K562 (cell line): ENCODE data around the gene CAPN5. TPM values are rescaled to one million over a fixed set of nuclear protein-coding genes. Genes with fewer than 3 reads are reported as not detected.

Experiments
- ATAC-seq: fragments of 200-7000 bp; cut with Tn5 transposase; 3 replicates; pipeline ENCODE4 v1.9.1; 2020; ENCODE audit warnings: moderate library complexity
- BruUV-seq: library from RNA; stranded (reverse); fragments of 400-500 nt; replicated peaks from 2 replicates; lab custom pipeline; 2021; lab: Mats Ljungman, UMichigan
- CTCF ChIA-PET: fragments of 300-600 bp; formaldehyde crosslinking; extraction: SDS; loops from one replicate; lab custom pipeline; 2021; ENCODE audit warnings: low intra/inter-chr PET ratio; lab: Yijun Ruan, JAX
- POLR2A ChIA-PET: fragments of 300-600, 350-650 bp; sonication (Branson Sonifier 250); formaldehyde crosslinking; extraction: SDS; loops from one replicate; lab custom pipeline; 2021; ENCODE audit warnings: antibody characterized with exemption, inconsistent platforms; lab: Yijun Ruan, JAX
- DNase-seq, 4 experiments: peaks; one replicate each; pipeline versions ENCODE4 v3.0.0 to v3.0.0-alpha.2; 2011 to 2018; ENCODE audit warnings: low spot score in 3 of 4, mixed read lengths in 3 of 4; ENCODE audit errors: extremely low read depth in 1 of 4
- FAIRE-seq: peaks from 2 replicates; lab custom pipeline; 2011; peaks lifted over from hg19 to GRCh38; lab: Jason Lieb, UNC
- H2AFZ ChIP-seq: 2 replicates; pipeline ENCODE4 v1.6.0; 2011; ENCODE audit warnings: low read depth, low read length, control low read depth, inconsistent platforms
- H3K27ac ChIP-seq: fragments of 200-600 bp; 3 replicates; pipeline ENCODE4 v1.8.0; 2011; ENCODE audit warnings: low read depth, mild to moderate bottlenecking, control low read depth, inconsistent platforms, low read length, moderate library complexity, mixed read lengths; ENCODE audit errors: extremely low read depth
- H3K27me3 ChIP-seq, 2 experiments: fragments of 300-600 bp in 1 of 2; 2 replicates in 1 of 2; 3 replicates in 1 of 2; pipeline versions ENCODE4 v1.6.0 to v1.8.0; 2011; ENCODE audit warnings: inconsistent platforms in 2 of 2, low read length in 2 of 2, mild to moderate bottlenecking in 1 of 2, mixed read lengths in 1 of 2, moderate library complexity in 1 of 2; ENCODE audit not compliant: control insufficient read depth in 2 of 2, insufficient read depth in 2 of 2
- H3K36me3 ChIP-seq: fragments of 300-600 bp; 3 replicates; pipeline ENCODE4 v1.8.0; 2011; ENCODE audit warnings: mild to moderate bottlenecking, low read length, inconsistent platforms; ENCODE audit not compliant: control insufficient read depth, insufficient read depth
- H3K4me1 ChIP-seq, 2 experiments: fragments of 200-600 bp in 1 of 2; replicated peaks in 1 of 2; 2 replicates in 1 of 2; 3 replicates in 1 of 2; pipeline versions ENCODE4 v1.5.1 to v1.8.0; 2011; ENCODE audit warnings: inconsistent platforms in 2 of 2, low read length in 2 of 2, mild to moderate bottlenecking in 1 of 2, mixed read lengths in 1 of 2, moderate library complexity in 1 of 2; ENCODE audit not compliant: control insufficient read depth in 2 of 2, insufficient read depth in 2 of 2
- H3K4me2 ChIP-seq: 2 replicates; pipeline ENCODE4 v1.6.1; 2011; ENCODE audit warnings: low read length, control low read depth, inconsistent platforms, mixed read lengths; ENCODE audit not compliant: insufficient read depth
- H3K4me3 ChIP-seq: fragments of 200-600 bp; sonication (generic), shearing (Covaris generic); 2 replicates; pipeline ENCODE4 v1.5.1; 2016; ENCODE audit warnings: control low read depth, inconsistent platforms
- H3K79me2 ChIP-seq: fragments of 200-600 bp; 3 replicates; pipeline ENCODE4 v1.8.0; 2011; ENCODE audit warnings: low read length, inconsistent platforms; ENCODE audit not compliant: control insufficient read depth, insufficient read depth
- H3K9ac ChIP-seq, 2 experiments: 2 replicates each; pipeline versions ENCODE4 v1.6.0 to v1.6.1; 2011; ENCODE audit warnings: low read depth in 2 of 2, low read length in 2 of 2, control low read depth in 1 of 2, inconsistent platforms in 1 of 2, mild to moderate bottlenecking in 1 of 2, mixed read lengths in 1 of 2; ENCODE audit not compliant: insufficient read depth in 1 of 2
- H3K9me1 ChIP-seq: one replicate; pipeline ENCODE4 v1.6.0; 2011; ENCODE audit warnings: inconsistent platforms, mild to moderate bottlenecking, low read length, moderate library complexity; ENCODE audit not compliant: control insufficient read depth, insufficient read depth
- H3K9me3 ChIP-seq: replicated peaks from 2 replicates; pipeline ENCODE4 v1.5.1; 2011; ENCODE audit warnings: low read depth, low read length, inconsistent platforms; ENCODE audit not compliant: control insufficient read depth, insufficient read depth
- H4K20me1 ChIP-seq: replicated peaks from 2 replicates; pipeline ENCODE4 v1.6.1; 2011; ENCODE audit warnings: low read length, inconsistent platforms, mixed read lengths; ENCODE audit not compliant: control insufficient read depth, insufficient read depth
- CBX8 ChIP-seq: fragments of 200-600 bp; sonication (generic); IDR thresholded peaks from 2 replicates; pipeline ENCODE4 v1.6.1; 2012; ENCODE audit warnings: borderline replicate concordance, mixed run types, low read depth, mild to moderate bottlenecking, moderate library complexity, mixed read lengths, low read length, control low read depth, inconsistent platforms; ENCODE audit not compliant: poor library complexity, severe bottlenecking; ENCODE audit errors: extremely low read depth
- KDM4B ChIP-seq, 2 experiments: fragments of 450-650 bp in 1 of 2; sonication (generic) in 1 of 2; IDR thresholded peaks; 2 replicates each; pipeline ENCODE4 v1.6.1; 2016 to 2017; ENCODE audit warnings: borderline replicate concordance in 2 of 2, antibody characterized with exemption in 1 of 2, low read depth in 1 of 2, mild to moderate bottlenecking in 1 of 2
- WGBS: fragments of 100-300 bp; shearing (Covaris generic); methylation state at CpG from one replicate; pipeline ENCODE4 v1.1.6; 2016; ENCODE audit warnings: low coverage, mixed read lengths; ENCODE audit not compliant: insufficient coverage; ENCODE audit errors: missing lambda C conversion rate; 5-methylcytosine and 5-hydroxymethylcytosine counted together
- in situ Hi-C: fragments of 300-500 bp; cut with MboI; formaldehyde crosslinking; loops from 4 replicates; pipeline ENCODE4 v1.15.0; 2018; ENCODE audit warnings: inconsistent platforms, mixed read lengths
- intact Hi-C: fragments of 100-400 bp; cut with micrococcal nuclease; formaldehyde crosslinking; loops from 2 replicates; pipeline ENCODE4 v1.14.2; 2022
- polyA plus RNA-seq, 8 experiments: library from polyadenylated mRNA; depleted of rRNA in 4 of 8; stranded (reverse) in 5 of 8; unstranded in 3 of 8; fragments of >200 nt; fragmentation: Nextera tagmentation in 2 of 8; fragmentation: Illumina TruSeq in 1 of 8; extraction: Ambion mirVana in 2 of 8; extraction: Trizol in 1 of 8; gene quantifications; 2 replicates each; pipeline versions ENCODE4 v1.2.1 to v1.2.3, GENCODE V29; 2011 to 2014; ENCODE audit warnings: inconsistent platforms in 1 of 8, missing spikeins in 1 of 8
- total RNA-seq, 7 experiments: library from RNA; depleted of rRNA in 6 of 7; stranded (reverse); fragments of >200 nt in 6 of 7; fragmentation: Illumina TruSeq in 2 of 7; extraction: Trizol in 2 of 7; gene quantifications; 2 replicates each; pipeline versions ENCODE4 v1.2.1 to v1.2.3, GENCODE V29; 2011 to 2021; ENCODE audit warnings: low replicate concordance in 1 of 7

CAPN5 gene
- total and polyA plus RNA-seq, 9 of the 15 experiments (the other 6 are each of a cell fraction or from before 2014, with no cell fraction given) = 0.04 to 0.44 (median 0.14) TPM; not detected in 2

GRCh38 chr11:77081381-77081851 lies 14.6 kb downstream of the CAPN5 start:
- intact Hi-C loops = no loop called here
- Histone ChIP-seq H3K79me2 (no peaks in the 10 kb centered on the region), H2AFZ (no peak overlapping the region), H3K9ac (peak overlapping the region in 1 of 2 experiments; percentile 20; a peak in 1 of 4 replicates), H3K4me3 (no peak overlapping the region), H3K36me3 (no peaks in the 10 kb centered on the region), H4K20me1 (no peaks in the 10 kb centered on the region), H3K27me3 (peaks cover 0 to 16% of the 10 kb centered on the region in 2 experiments; a peak in 2 of 5 replicates), H3K4me2 (no peak overlapping the region), H3K27ac (no peak overlapping the region), H3K9me3 (no peaks in the 10 kb centered on the region), H3K4me1 (peaks cover 0 to 9% of the 10 kb centered on the region in 2 experiments; a peak in 2 of 5 replicates)
- WGBS = 8% methylated on average over 9 of the region's 9 CpGs
- in situ Hi-C loops = no loop called here
- no TSS peak for BruUV-seq
- ATAC-seq (no peak), FAIRE-seq (no peak), DNase-seq (no peak)
- ChIA-PET POLR2A (interaction anchor here (1.5 kb wide), 1 partner anchor 520 kb away, joined by 4 read pairs; no protein-coding TSS in a partner anchor), CTCF (no interaction called here)
- TF ChIP-seq KDM4B (IDR thresholded peaks at IDR 0.05; ENCODE audit: borderline replicate concordance in 2 of 2, low read depth in 1 of 2) (no peak), CBX8 (no peak)
- TF ChIP-seq, all 486 proteins: peak for 0
- H3K9me1 ChIP-seq = no peaks in the 10 kb centered on the region
